T-cell (primary cell): ENCODE results near the gene ANKRD39. TPM values are rescaled to one million over a fixed set of nuclear protein-coding genes. Genes with fewer than 3 reads are reported as not detected.

Source experiments
- ATAC-seq, 4 experiments: fragments of 200-7000 bp in 3 of 4; fragments of 150-1000 bp in 1 of 4; cut with Tn5 transposase; replicated peaks in 1 of 4; 1 replicate in 3 of 4; 2 replicates in 1 of 4; pipeline ENCODE4 v1.10.0; 2021; ENCODE audit warnings: moderate library complexity in 3 of 4, mild to moderate bottlenecking in 2 of 4, moderate number of reproducible peaks in 1 of 4
- CTCF ChIA-PET, 2 donors: fragments of 300-600 bp; sonication (Branson Sonifier 250); formaldehyde crosslinking; loops; one replicate each; lab custom pipeline; 2022; ENCODE audit warnings: antibody characterized with exemption in 2 of 2; lab: Charles Lee
- POLR2A ChIA-PET, 2 donors: fragments of 300-600 bp; sonication (Branson Sonifier 250); formaldehyde crosslinking; loops; one replicate each; lab custom pipeline; 2022; ENCODE audit warnings: antibody characterized with exemption in 2 of 2; lab: Charles Lee
- DNase-seq, 35 experiments: peaks; one replicate each; pipeline versions ENCODE4 v3.0.0 to v3.0.0-alpha.2; 2013 to 2023
- H3K27ac ChIP-seq: one replicate; pipeline ENCODE4 v1.5.1; 2013; ENCODE audit warnings: low read length
- H3K27me3 ChIP-seq, 2 experiments: replicated peaks in 1 of 2; 1 replicate in 1 of 2; 2 replicates in 1 of 2; pipeline versions ENCODE4 v1.6.1 to v1.7.0; 2013; ENCODE audit warnings: low read length in 1 of 2, mixed read lengths in 1 of 2; ENCODE audit not compliant: control insufficient read depth in 2 of 2, insufficient read depth in 2 of 2; ENCODE audit errors: extremely low read depth in 1 of 2
- H3K36me3 ChIP-seq, 2 donors: 1 replicate in 1 of 2; 2 replicates in 1 of 2; pipeline versions ENCODE4 v1.6.1 to v1.7.0; 2013; ENCODE audit warnings: low read length in 1 of 2; ENCODE audit not compliant: control insufficient read depth in 2 of 2, insufficient read depth in 1 of 2; ENCODE audit errors: extremely low read depth in 1 of 2
- H3K4me1 ChIP-seq, 2 experiments: 1 replicate in 1 of 2; 2 replicates in 1 of 2; pipeline versions ENCODE4 v1.6.1 to v1.7.0; 2013; ENCODE audit warnings: low read length in 2 of 2, mixed read lengths in 1 of 2; ENCODE audit not compliant: insufficient read depth in 2 of 2, control insufficient read depth in 1 of 2; ENCODE audit errors: extremely low read depth in 1 of 2
- H3K4me3 ChIP-seq, 2 donors: 1 replicate in 1 of 2; 2 replicates in 1 of 2; pipeline versions ENCODE4 v1.5.1 to v1.7.0; 2013; ENCODE audit warnings: mild to moderate bottlenecking in 2 of 2, low read length in 1 of 2, moderate library complexity in 1 of 2; ENCODE audit not compliant: control insufficient read depth in 1 of 2; ENCODE audit errors: extremely low read depth in 1 of 2
- H3K9me3 ChIP-seq: 2 replicates; pipeline ENCODE4 v1.7.0; 2013
- H3K27ac Mint-ChIP-seq, 2 donors: one replicate each; pipeline ENCODE4 v1.8.0; 2020 to 2021; ENCODE audit warnings: mild to moderate bottlenecking in 2 of 2, mixed read lengths in 2 of 2
- H3K27me3 Mint-ChIP-seq, 2 donors: one replicate each; pipeline ENCODE4 v1.8.0; 2021 to 2022; ENCODE audit warnings: mixed read lengths in 2 of 2
- H3K36me3 Mint-ChIP-seq: one replicate; pipeline ENCODE4 v1.8.0; 2021; ENCODE audit warnings: mixed read lengths
- H3K4me1 Mint-ChIP-seq, 3 donors: one replicate each; pipeline ENCODE4 v1.8.0; 2020 to 2022; ENCODE audit warnings: mixed read lengths in 3 of 3, mild to moderate bottlenecking in 1 of 3
- H3K4me3 Mint-ChIP-seq, 3 donors: one replicate each; pipeline ENCODE4 v1.8.0; 2020 to 2022; ENCODE audit warnings: mild to moderate bottlenecking in 3 of 3, mixed read lengths in 3 of 3, moderate library complexity in 3 of 3
- H3K9me3 Mint-ChIP-seq, 3 donors: one replicate each; pipeline ENCODE4 v1.8.0; 2020 to 2022; ENCODE audit warnings: mixed read lengths in 3 of 3
- WGBS: methylation state at CpG from one replicate; pipeline ENCODE4 v1.1.5; 2013; ENCODE audit warnings: missing lambda C conversion rate; ENCODE audit not compliant: insufficient coverage; 5-methylcytosine and 5-hydroxymethylcytosine counted together
- total RNA-seq, 35 experiments: library from RNA in 6 of 35; stranded (reverse) in 6 of 35; fragments of 120-200 nt in 1 of 35; gene quantifications; one replicate each; pipeline versions ENCODE4 v1.2.1 to v1.2.4 and lab custom pipeline; 2013 to 2026

ANKRD39 gene
- total RNA-seq, 5 donors from 2014 or later (not counting 1 experiment from before 2014, with no cell fraction given): 16.9 to 25.0 (median 19.2) TPM

DNA sequence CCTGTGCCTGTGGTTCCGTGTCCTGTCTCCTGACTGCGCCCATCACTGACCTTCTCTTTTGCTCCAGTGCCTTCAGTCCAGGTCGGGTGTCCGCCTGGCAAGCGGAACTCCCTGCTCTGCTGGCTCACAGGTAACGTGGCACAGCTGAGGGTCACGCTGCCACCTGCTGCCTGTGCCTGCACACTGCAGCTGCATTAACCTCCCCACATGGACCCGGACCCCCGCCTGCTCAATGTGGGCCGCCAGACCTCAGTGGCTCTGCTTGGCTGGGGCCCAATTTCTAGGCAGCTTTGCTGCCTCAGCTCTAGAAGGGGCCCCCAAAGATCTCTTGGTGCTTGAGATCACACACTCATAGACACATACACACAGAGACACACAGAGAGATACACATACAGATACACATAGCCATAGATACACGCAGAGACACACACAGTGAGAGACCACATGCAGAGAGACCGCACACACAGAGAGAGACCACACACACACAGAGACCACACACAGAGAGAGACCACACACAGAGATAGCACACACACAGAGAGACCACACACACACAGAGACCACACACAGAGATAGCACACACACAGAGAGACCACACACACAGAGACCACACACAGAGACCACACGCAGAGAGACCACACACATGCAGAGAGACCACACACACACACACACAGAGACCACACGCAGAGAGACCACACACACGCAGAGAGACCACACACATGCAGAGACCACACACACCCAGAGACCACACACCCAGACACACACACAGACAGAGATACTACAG, 56.6 kb downstream of the ANKRD39 start:
- ChIA-PET POLR2A (no interaction called here), CTCF (interaction anchor here (0.5 to 1.3 kb wide), 5 partner anchors 27 to 67 kb away, joined by 3 to 6 read pairs (median 3); partner anchors contain the start of gene ANKRD39 (in 1 of the 2))
- no peaks in the 10 kb centered on the region for H3K27me3 ChIP-seq
- peak; percentile 37 to 80 (median 66) for DNase-seq
- peaks cover 5 to 10% of the 10 kb centered on the region in 2 donors for H3K36me3 ChIP-seq
- peaks cover 4 to 9% (median 8%) of the 10 kb centered on the region in 3 donors for H3K4me1 Mint-ChIP-seq
- 44% methylated on average over 15 of the region's 15 CpGs for WGBS
- H3K4me3 ChIP-seq: no peak overlapping the region
- no peak overlapping the region for H3K4me3 Mint-ChIP-seq
- no peaks in the 10 kb centered on the region for H3K9me3 Mint-ChIP-seq
- H3K36me3 Mint-ChIP-seq: peaks cover 13% of the 10 kb centered on the region
- H3K4me1 ChIP-seq: peaks cover 0 to 26% of the 10 kb centered on the region in 2 experiments
- no peak overlapping the region for H3K27ac ChIP-seq
- no peaks in the 10 kb centered on the region for H3K9me3 ChIP-seq
- ATAC-seq: peak; percentile 93 to 97 (median 94)
- H3K27me3 Mint-ChIP-seq: no peaks in the 10 kb centered on the region
- no peak overlapping the region for H3K27ac Mint-ChIP-seq

DNA sequence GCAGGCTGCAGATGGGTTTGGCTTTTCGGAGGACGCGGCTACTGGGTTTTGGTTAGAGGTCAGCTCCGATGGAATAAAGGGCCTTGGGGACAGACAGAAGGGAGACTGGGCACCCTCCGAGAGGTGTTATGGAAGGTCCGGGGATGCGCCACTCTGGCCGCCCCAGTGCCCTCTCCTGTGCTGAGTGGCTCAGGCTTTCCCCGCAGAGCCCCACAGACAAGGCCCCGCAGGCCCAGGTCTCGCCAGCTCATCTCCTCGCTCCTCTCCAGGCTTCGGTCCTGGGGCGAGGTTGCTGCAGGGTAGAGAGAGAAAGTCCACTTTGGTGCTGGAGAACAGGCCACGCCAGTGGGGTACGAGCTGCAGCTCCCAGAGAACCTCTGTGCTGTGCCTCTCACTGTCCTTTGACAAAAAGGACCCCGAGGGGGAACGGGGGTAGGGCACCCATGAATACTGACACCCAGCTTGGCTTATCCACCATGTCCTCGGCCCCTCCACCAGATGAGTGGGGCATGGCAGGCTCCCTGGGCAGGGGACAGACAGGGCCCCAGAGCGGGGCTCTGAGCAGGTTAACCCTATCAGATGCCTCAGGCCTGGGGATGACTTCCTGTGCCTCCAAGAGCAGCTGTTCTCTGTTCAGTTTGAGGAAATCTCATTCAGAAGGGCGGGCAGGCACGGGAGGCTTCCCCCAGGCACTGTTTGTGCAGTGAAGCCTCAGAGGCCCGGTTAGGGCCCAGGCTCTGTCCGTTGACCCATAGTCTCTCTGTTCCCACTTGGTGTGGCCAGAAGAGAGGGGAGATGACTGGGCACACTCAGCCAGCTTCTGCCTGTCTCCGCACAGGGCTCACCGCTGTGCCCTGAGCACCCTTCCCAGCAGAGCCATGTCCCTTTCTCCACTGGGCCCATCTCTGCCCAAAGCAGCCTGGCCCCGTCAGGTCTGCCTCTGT, 57.5 kb downstream of the ANKRD39 start:
- Histone ChIP-seq H3K4me3 (no peak overlapping the region), H3K27me3 (no peaks in the 10 kb centered on the region), H3K9me3 (no peaks in the 10 kb centered on the region), H3K4me1 (peaks cover 0 to 24% of the 10 kb centered on the region in 2 experiments), H3K36me3 (peaks cover 5 to 10% of the 10 kb centered on the region in 2 donors), H3K27ac (no peak overlapping the region)
- Mint-ChIP-seq H3K27me3 (no peaks in the 10 kb centered on the region), H3K4me3 (no peak overlapping the region), H3K9me3 (no peaks in the 10 kb centered on the region), H3K27ac (no peak overlapping the region), H3K4me1 (peaks cover 2 to 7% (median 5%) of the 10 kb centered on the region in 3 donors), H3K36me3 (peaks cover 13% of the 10 kb centered on the region)
- WGBS: 89% methylated on average over 24 of the region's 27 CpGs
- ChIA-PET CTCF (interaction anchor here (0.5 to 1.3 kb wide), 6 partner anchors 16 to 121 kb away, joined by 3 to 6 read pairs (median 3); partner anchors contain the start of genes ANKRD39 (in 1 of the 2) and CNNM3 (in 1 of the 2)), POLR2A (no interaction called here)
- DNase-seq: no peak
- ATAC-seq: peak; percentile 18 to 56 (median 25)

DNA sequence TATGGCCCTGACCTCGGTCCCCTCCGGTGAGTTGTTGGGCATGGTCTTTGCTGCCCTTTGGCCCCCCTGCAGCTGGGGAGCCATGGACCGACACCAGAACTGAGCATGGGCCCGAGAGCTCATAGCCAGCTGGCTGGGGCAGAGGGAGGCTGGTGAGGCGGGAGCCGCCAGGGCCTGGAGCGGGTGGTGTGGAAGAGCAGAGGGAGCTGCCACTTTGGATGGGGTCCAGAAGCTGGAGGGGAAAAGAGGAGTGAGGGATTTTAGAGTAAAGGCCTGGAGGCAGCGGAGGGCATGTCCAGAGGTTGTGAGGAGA, 58.2 kb downstream of the ANKRD39 start:
- no peaks in the 10 kb centered on the region for H3K9me3 ChIP-seq
- ChIA-PET CTCF (interaction anchor here in 1 of 2 donors (0.6 kb wide), 2 partner anchors 17 to 121 kb away, joined by 3 read pairs; partner anchors contain the start of gene CNNM3), POLR2A (no interaction called here)
- H3K27me3 Mint-ChIP-seq: no peaks in the 10 kb centered on the region
- 95% methylated on average over 6 of the region's 8 CpGs for WGBS
- peaks cover 0 to 24% of the 10 kb centered on the region in 2 experiments for H3K4me1 ChIP-seq
- H3K9me3 Mint-ChIP-seq: no peaks in the 10 kb centered on the region
- no peak overlapping the region for H3K4me3 ChIP-seq
- H3K27ac Mint-ChIP-seq: no peak overlapping the region
- H3K36me3 Mint-ChIP-seq: peaks cover 13% of the 10 kb centered on the region
- H3K4me1 Mint-ChIP-seq: peaks cover 0 to 5% (median 4%) of the 10 kb centered on the region in 3 donors
- H3K27me3 ChIP-seq: no peaks in the 10 kb centered on the region
- DNase-seq (no peak), ATAC-seq (no peak)
- no peak overlapping the region for H3K27ac ChIP-seq
- peaks cover 5 to 10% of the 10 kb centered on the region in 2 donors for H3K36me3 ChIP-seq
- no peak overlapping the region for H3K4me3 Mint-ChIP-seq

- Histone ChIP-seq H3K4me3 (no peak overlapping the region), H3K9me3 (no peaks in the 10 kb centered on the region), H3K36me3 (peaks cover 5 to 10% of the 10 kb centered on the region in 2 donors), H3K27ac (no peak overlapping the region), H3K4me1 (peaks cover 0 to 24% of the 10 kb centered on the region in 2 experiments), H3K27me3 (no peaks in the 10 kb centered on the region)
- CTCF ChIA-PET: interaction anchor here (0.6 to 0.7 kb wide), 2 partner anchors 17 to 38 kb away, joined by 3 read pairs; partner anchors contain the start of gene CNNM3 (in 1 of the 2)
- H3K27me3 Mint-ChIP-seq: no peaks in the 10 kb centered on the region
- no peak overlapping the region for H3K27ac Mint-ChIP-seq
- ATAC-seq (no peak), DNase-seq (no peak)
- H3K4me3 Mint-ChIP-seq: no peak overlapping the region
- H3K36me3 Mint-ChIP-seq: peaks cover 13% of the 10 kb centered on the region
- H3K4me1 Mint-ChIP-seq: peaks cover 0 to 5% (median 4%) of the 10 kb centered on the region in 3 donors
- POLR2A ChIA-PET: no interaction called here
- WGBS: 92% methylated on average over 12 of the region's 23 CpGs
- H3K9me3 Mint-ChIP-seq: no peaks in the 10 kb centered on the region
Observed at GRCh38 chr2:96798733-96799622, 58.8 kb downstream of the ANKRD39 start.

Other genes with a start within 250 kb of the ANKRD39 start
- gene KANSL3, start 219.7 kb downstream of the ANKRD39 start, total RNA-seq: 10 to 100 TPM; 55.1 to 67.6 (median 60.2) TPM
- not detected for gene FER1L5, start 215.3 kb downstream of the ANKRD39 start, total RNA-seq
- 1 to 10 TPM; 4.7 to 8.9 (median 7.8) TPM for gene LMAN2L, start 118.0 kb downstream of the ANKRD39 start, total RNA-seq
- gene CNNM4, start 97.1 kb downstream of the ANKRD39 start, total RNA-seq: 1 to 10 TPM; 5.3 to 9.4 (median 6.4) TPM
- 10 to 100 TPM; 44.2 to 55.3 (median 48.0) TPM for gene CNNM3, start 41.7 kb downstream of the ANKRD39 start, total RNA-seq
- 10 to 100 TPM; 10.1 to 19.5 (median 16.4) TPM for gene ANKRD23, start 14.0 kb downstream of the ANKRD39 start, total RNA-seq
- gene SEMA4C, start 12.1 kb upstream of the ANKRD39 start, total RNA-seq: 10 to 100 TPM; 36.3 to 89.0 (median 72.3) TPM
- 1 to 10 TPM in 4 of 5 donors, under 1 TPM in 1; 0.86 to 1.7 (median 1.2) TPM for gene FAM178B, start 128.6 kb upstream of the ANKRD39 start, total RNA-seq
- gene FAHD2B, start 236.9 kb upstream of the ANKRD39 start, total RNA-seq: 10 to 100 TPM; 12.9 to 23.8 (median 16.2) TPM